Amniotic epithelial cell (primary cell): Measurements from ENCODE around the gene PECR.
"Not testable (repeated sequence)": the region's sequence is repeated elsewhere in the genome, so short reads cannot be mapped to it uniquely, and the experiment has no call there.

Source experiments
- DNase-seq: peaks from one replicate; pipeline ENCODE4 v3.0.0-alpha.2; 2010; ENCODE audit warnings: low read depth

PECR gene

GRCh38 chr2:216002101-216002678 is 79.4 kb downstream of the PECR start:
- no peak for DNase-seq

GRCh38 chr2:216001216-216002100 is 80.2 kb downstream of the PECR start:
- no peak for DNase-seq

GRCh38 chr2:215998636-215999035 is 83.0 kb downstream of the PECR start:
- DNase-seq: no peak

GRCh38 chr2:215997219-215997618 is 84.4 kb downstream of the PECR start:
- no peak for DNase-seq

GRCh38 chr2:215994911-215995310 is 86.7 kb downstream of the PECR start:
- no peak for DNase-seq

GRCh38 chr2:215988556-215989207 is 92.9 kb downstream of the PECR start:
- not testable (repeated sequence) for DNase-seq
